Gastrocnemius medialis (tissue), 4 donors: ENCODE data around the gene LAMA4. TPM values are rescaled to one million over a fixed set of nuclear protein-coding genes. Genes with fewer than 3 reads are reported as not detected.

ENCODE experiments used
- ATAC-seq, 2 donors: fragments of 150-250 bp; one replicate each; pipeline ENCODE4 v1.9.1; 2016
- DNase-seq, 2 donors: peaks; one replicate each; pipeline ENCODE4 v3.0.0-alpha.2; 2019
- H3K27ac ChIP-seq, 4 donors: fragments of 200-600 bp; sonication (generic); 1 replicate in 1 of 4; 2 replicates in 3 of 4; pipeline ENCODE4 v1.5.1; 2016 to 2018; ENCODE audit warnings: mild to moderate bottlenecking in 2 of 4, moderate library complexity in 1 of 4
- H3K27me3 ChIP-seq, 3 donors: fragments of 200-600 bp; sonication (generic) in 2 of 3; 1 replicate in 1 of 3; 2 replicates in 2 of 3; pipeline versions ENCODE4 v1.5.1 to v1.6.0; 2016 to 2019; ENCODE audit warnings: mild to moderate bottlenecking in 1 of 3, moderate library complexity in 1 of 3
- H3K36me3 ChIP-seq, 2 donors: fragments of 200-600 bp; sonication (generic) in 1 of 2; one replicate each; pipeline ENCODE4 v1.5.1; 2017 to 2018
- H3K4me1 ChIP-seq, 2 donors: fragments of 200-600 bp; sonication (generic) in 1 of 2; one replicate each; pipeline ENCODE4 v1.5.1; 2016 to 2017; ENCODE audit warnings: mild to moderate bottlenecking in 2 of 2
- H3K4me3 ChIP-seq, 4 donors: fragments of 200-600 bp; sonication (generic) in 3 of 4; 1 replicate in 1 of 4; 2 replicates in 3 of 4; pipeline ENCODE4 v1.5.1; 2016 to 2019; ENCODE audit warnings: mild to moderate bottlenecking in 2 of 4
- H3K9me3 ChIP-seq, 3 donors: fragments of 200-600 bp; sonication (generic) in 2 of 3; 1 replicate in 1 of 3; 2 replicates in 2 of 3; pipeline ENCODE4 v1.5.1; 2016 to 2019
- CTCF ChIP-seq, 5 experiments: fragments of 450-650 bp in 3 of 5; fragments of 200-600 bp in 2 of 5; sonication (generic) in 2 of 5; IDR thresholded peaks in 4 of 5; conservative IDR thresholded peaks in 1 of 5; 1 replicate in 4 of 5; 2 replicates in 1 of 5; pipeline ENCODE4 v1.5.1; 2016 to 2019; ENCODE audit warnings: antibody characterized with exemption in 5 of 5, mild to moderate bottlenecking in 3 of 5, moderate library complexity in 3 of 5
- POLR2A ChIP-seq, 2 donors: fragments of 450-650 bp; IDR thresholded peaks; one replicate each; pipeline ENCODE4 v1.6.1; 2017; ENCODE audit warnings: antibody characterized with exemption in 2 of 2, mild to moderate bottlenecking in 2 of 2, moderate library complexity in 2 of 2
- in situ Hi-C, 4 donors: fragments of 200-750 bp; cut with MboI; loops; one replicate each; pipeline versions ENCODE4 v1.15.0 to v1.8.0; 2017; ENCODE audit warnings: low sequenced_read_pairs in 4 of 4
- intact Hi-C: fragments of 100-400 bp; cut with DNase I; formaldehyde crosslinking; loops from one replicate; pipeline ENCODE4 v1.15.1; 2023; ENCODE audit warnings: low total_unique reads
- total RNA-seq, 4 donors: library from RNA; depleted of rRNA; stranded (reverse); fragments of >200 nt; gene quantifications; one replicate each; pipeline versions ENCODE4 v1.1.0 to v1.2.3, GENCODE V29; 2016

The LAMA4 gene
- total RNA-seq, 4 donors from 2014 or later: 4.4 to 19.1 (median 7.4) TPM

GRCh38 chr6:112122756-112123155 is 131.6 kb downstream of the LAMA4 start:
- no peak for DNase-seq
- in situ Hi-C loops: no loop called here
- no peak for ATAC-seq
- H3K27me3 ChIP-seq: no peaks in the 10 kb centered on the region
- H3K9me3 ChIP-seq: no peaks in the 10 kb centered on the region
- H3K36me3 ChIP-seq: peaks cover 0 to 5% of the 10 kb centered on the region in 2 donors
- intact Hi-C loops: no loop called here
- no peak for TF ChIP-seq POLR2A (IDR thresholded peaks at IDR 0.05)
- no peak for TF ChIP-seq CTCF (IDR thresholded peaks at IDR 0.05 in 4 of 5, conservative IDR thresholded peaks at IDR 0.05 in 1 of 5)
- no peak overlapping the region for H3K27ac ChIP-seq
- no peaks in the 10 kb centered on the region for H3K4me1 ChIP-seq
- H3K4me3 ChIP-seq: no peak overlapping the region

GRCh38 chr6:112118034-112118433 is 136.3 kb downstream of the LAMA4 start:
- ATAC-seq: no peak
- in situ Hi-C loops (no loop called here), intact Hi-C loops (no loop called here)
- Histone ChIP-seq H3K27me3 (no peaks in the 10 kb centered on the region), H3K9me3 (no peaks in the 10 kb centered on the region), H3K4me1 (no peaks in the 10 kb centered on the region), H3K27ac (no peak overlapping the region), H3K36me3 (peaks cover 0 to 5% of the 10 kb centered on the region in 2 donors), H3K4me3 (no peak overlapping the region)
- DNase-seq: no peak
- TF ChIP-seq POLR2A (IDR thresholded peaks at IDR 0.05) (no peak), CTCF (IDR thresholded peaks at IDR 0.05 in 4 of 5, conservative IDR thresholded peaks at IDR 0.05 in 1 of 5) (no peak)

- no peak for ATAC-seq
- in situ Hi-C loops (no loop called here), intact Hi-C loops (no loop called here)
- H3K27ac ChIP-seq: no peak overlapping the region
- H3K9me3 ChIP-seq: no peaks in the 10 kb centered on the region
- no peak for DNase-seq
- peaks cover 0 to 5% of the 10 kb centered on the region in 2 donors for H3K36me3 ChIP-seq
- no peak for TF ChIP-seq POLR2A (IDR thresholded peaks at IDR 0.05)
- no peak for TF ChIP-seq CTCF (IDR thresholded peaks at IDR 0.05 in 4 of 5, conservative IDR thresholded peaks at IDR 0.05 in 1 of 5)
- no peaks in the 10 kb centered on the region for H3K4me1 ChIP-seq
- H3K27me3 ChIP-seq: no peaks in the 10 kb centered on the region
- no peak overlapping the region for H3K4me3 ChIP-seq
Measured at GRCh38 chr6:112117554-112117953, 136.8 kb downstream of the LAMA4 start.

- no peak overlapping the region for H3K27ac ChIP-seq
- ATAC-seq (no peak), DNase-seq (no peak)
- H3K4me3 ChIP-seq: no peak overlapping the region
- in situ Hi-C loops (no loop called here), intact Hi-C loops (no loop called here)
- H3K27me3 ChIP-seq: no peaks in the 10 kb centered on the region
- H3K9me3 ChIP-seq: no peaks in the 10 kb centered on the region
- peaks cover 0 to 5% of the 10 kb centered on the region in 2 donors for H3K36me3 ChIP-seq
- H3K4me1 ChIP-seq: no peaks in the 10 kb centered on the region
- TF ChIP-seq CTCF (IDR thresholded peaks at IDR 0.05 in 4 of 5, conservative IDR thresholded peaks at IDR 0.05 in 1 of 5) (no peak), POLR2A (IDR thresholded peaks at IDR 0.05) (no peak)
Measured at GRCh38 chr6:112116221-112116620, 138.1 kb downstream of the LAMA4 start.

- no peaks in the 10 kb centered on the region for H3K4me1 ChIP-seq
- H3K4me3 ChIP-seq: no peak overlapping the region
- no peak for DNase-seq
- H3K27ac ChIP-seq: no peak overlapping the region
- no peak for TF ChIP-seq POLR2A (IDR thresholded peaks at IDR 0.05)
- no peak for TF ChIP-seq CTCF (IDR thresholded peaks at IDR 0.05 in 4 of 5, conservative IDR thresholded peaks at IDR 0.05 in 1 of 5)
- no peaks in the 10 kb centered on the region for H3K36me3 ChIP-seq
- intact Hi-C loops: no loop called here
- ATAC-seq: no peak
- no peaks in the 10 kb centered on the region for H3K27me3 ChIP-seq
- in situ Hi-C loops: no loop called here
- no peaks in the 10 kb centered on the region for H3K9me3 ChIP-seq
Measured at GRCh38 chr6:112114577-112115223, 139.7 kb downstream of the LAMA4 start.
